HG03521 (cell line): ENCODE results near the gene PRRG2.

Source experiments
- ATAC-seq: cut with Tn5 transposase; IDR thresholded peaks from one replicate; pipeline ENCODE4 v1.9.1; 2021; ENCODE audit warnings: mild to moderate bottlenecking, moderate library complexity; ENCODE audit not compliant: unreplicated experiment

Gene PRRG2

GRCh38 chr19:49585023-49585422 lies 3.9 kb downstream of the PRRG2 start:
- no peak for ATAC-seq

- no peak for ATAC-seq
These were observed 6.1 kb downstream of the PRRG2 start for GRCh38 chr19:49587227-49587626.

DNA sequence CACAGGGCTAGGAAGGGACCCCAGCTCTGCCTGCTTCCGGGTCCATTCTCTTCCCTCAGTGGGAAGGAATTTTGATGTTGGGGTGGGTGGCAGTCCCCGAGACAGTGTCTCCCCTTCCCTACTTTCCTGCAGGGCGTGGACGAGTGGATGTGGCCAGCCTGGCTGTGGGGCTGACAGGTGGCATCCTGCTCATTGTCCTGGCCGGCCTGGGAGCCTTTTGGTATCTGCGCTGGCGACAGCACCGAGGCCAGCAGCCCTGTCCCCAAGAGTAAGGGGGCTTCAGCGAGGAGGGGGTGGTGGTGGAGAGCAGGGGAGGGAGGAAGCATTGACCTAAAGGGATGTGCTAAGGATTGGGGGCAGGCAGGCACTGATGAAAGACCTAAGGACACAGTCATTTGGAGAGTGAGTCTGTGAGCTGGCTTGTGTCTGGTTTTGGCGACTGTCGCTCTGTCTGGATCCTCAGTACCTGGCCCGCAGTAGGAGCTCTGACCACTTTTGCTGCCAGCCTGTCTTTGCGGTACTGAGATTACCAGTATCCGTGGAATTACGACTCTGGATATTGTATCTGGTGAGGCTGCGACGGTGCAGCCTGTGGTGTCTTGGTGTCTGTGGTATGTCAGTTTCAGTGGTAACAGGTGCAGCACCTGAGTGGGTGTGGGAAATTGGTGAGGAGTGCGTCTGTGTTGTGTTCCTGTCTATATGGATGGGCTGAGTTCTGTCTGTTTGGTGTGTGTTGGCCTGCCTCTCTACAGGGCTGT lies 7.4 kb downstream of the PRRG2 start:
- ATAC-seq = no peak

GRCh38 chr19:49589502-49589905 lies 8.4 kb downstream of the PRRG2 start:
- ATAC-seq = no peak

DNA sequence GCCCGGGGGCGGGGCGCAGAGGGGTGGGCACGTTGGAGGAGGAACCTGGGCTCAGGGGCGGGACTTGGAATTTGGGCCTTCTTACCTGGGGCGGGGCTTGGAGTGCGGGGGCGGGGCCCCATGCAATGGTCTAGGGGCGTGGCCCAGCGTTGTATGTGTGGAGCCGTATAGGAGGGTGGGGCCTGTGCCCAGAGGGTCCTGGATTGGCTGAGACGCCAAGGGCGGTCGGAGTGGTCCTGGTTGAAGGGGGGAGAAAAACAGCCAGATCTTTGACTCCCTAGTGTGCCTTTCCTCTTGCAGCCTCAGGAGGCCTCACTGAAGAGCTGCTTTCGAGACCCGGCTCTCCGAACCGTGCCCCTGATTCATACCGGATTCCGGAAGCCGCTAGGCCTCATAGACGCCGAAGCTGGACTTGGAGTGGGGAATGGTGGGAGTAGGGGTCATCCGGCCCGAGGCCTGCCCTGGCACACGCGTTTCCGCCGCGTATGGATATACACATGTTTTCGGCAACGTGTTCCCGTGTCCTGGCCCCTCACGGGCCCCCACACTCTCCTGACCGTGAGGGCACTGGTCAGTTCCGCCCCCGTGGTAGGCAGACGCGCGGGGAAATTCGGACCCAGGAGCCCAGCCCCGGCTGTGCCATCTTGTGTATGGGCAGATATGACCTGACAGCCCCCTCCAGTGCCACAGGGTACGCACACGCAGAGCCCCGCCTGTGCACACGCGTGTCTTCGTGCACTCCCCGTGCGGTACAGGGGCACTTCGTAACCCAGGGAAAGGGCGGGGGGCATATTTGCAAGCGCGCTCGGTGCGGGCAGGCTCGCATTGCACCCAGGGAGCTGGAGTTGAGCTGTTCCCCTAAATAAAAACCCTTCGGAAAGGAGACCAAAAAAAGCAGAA lies 9.2 kb downstream of the PRRG2 start:
- peak; percentile 56 for ATAC-seq

GRCh38 chr19:49590971-49591730 lies 10.0 kb downstream of the PRRG2 start, which contains the start of gene PRR12:
Gene PRR12 (plus strand): TSS chr19:49591182. CDS start chr19:49591655, 473 bp downstream.
- ATAC-seq = no peak

- ATAC-seq = no peak
These were observed 10.8 kb downstream of the PRRG2 start for GRCh38 chr19:49591731-49592485.

- ATAC-seq = no peak
These were observed 11.5 kb downstream of the PRRG2 start for GRCh38 chr19:49592486-49593232.

DNA sequence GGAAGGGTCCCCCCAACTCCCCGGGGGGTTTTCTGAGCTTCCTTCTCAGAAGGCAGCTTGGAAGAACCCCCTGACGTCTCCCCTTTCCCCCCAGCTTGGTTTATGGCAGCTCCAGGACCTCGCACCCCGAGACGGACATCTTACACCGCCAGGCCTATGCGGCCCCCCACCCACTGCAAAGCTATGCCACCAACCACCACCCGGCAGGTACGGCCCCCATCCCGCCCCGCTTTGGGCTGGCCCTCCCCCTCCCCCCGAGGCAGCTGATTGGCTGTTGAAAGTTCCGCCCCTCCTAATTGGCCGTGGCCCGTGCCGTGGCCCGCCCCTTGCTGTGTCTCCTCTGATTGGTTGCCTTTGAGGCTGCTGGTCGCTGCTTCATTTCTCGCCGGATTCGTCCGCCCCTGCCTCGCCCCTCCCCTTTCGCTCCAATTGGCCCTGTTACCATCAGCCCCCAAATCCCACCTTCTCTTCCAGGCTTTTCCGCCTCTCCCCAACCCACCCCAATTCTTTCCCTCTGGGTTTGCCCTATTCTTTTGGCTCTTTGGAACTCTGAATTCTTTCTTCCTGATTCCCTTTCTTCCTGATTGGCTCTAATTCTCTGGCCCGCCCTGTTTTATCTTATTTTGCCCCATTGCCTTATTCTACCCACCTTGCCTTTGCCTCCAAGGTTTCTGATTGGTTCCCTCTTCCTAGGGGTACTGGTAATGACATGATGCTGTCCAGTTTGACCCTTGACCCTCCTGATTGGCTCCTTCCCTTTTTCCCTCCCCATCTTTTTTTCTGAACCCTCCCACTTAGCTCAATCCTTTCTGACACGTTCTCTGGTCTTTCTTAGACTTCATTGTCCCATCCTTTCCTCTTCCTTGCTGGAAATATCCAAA lies 12.4 kb downstream of the PRRG2 start:
- peak; percentile 36 for ATAC-seq

- no peak for ATAC-seq
These were observed 13.3 kb downstream of the PRRG2 start for GRCh38 chr19:49594157-49594992.

DNA sequence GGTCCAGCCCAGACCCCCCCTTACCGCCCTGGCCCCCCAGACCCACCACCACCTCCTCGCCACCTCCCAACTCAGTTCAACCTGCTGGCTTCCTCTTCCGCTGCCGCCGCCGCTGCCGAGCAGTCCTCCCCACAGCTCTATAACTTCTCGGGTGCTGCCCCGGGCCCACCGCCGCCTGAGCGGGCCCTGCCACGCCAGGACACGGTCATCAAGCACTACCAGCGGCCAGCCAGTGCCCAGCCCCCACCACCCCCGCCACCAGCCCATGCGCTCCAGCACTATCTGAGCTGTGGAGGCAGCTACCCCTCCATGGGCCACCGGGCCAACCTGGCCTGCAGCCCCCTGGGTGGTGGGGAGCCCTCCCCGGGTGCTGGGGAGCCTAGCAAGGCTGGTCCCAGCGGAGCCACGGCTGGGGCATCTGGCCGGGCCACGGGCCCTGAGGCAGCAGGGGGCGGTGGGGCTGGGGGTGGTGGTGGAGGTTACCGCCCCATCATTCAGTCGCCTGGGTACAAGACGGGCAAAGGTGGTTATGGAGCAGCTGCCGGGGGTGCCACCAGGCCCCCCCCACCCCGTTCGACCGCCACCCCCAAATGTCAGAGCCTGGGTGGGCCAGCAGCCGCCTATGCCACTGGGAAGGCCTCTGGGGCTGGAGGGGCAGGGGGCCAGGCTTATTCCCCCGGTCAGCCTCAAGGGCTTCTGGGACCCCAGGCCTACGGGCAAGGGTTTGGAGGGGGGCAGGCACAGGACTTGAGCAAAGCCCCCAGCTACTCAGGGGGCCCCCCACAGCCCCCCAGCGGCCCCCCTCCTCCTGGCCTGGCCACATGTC lies 14.1 kb downstream of the PRRG2 start:
- no peak for ATAC-seq

- ATAC-seq = no peak
These were observed 14.8 kb downstream of the PRRG2 start for GRCh38 chr19:49595819-49596404.

GRCh38 chr19:49596407-49596806 lies 15.3 kb downstream of the PRRG2 start:
- no peak for ATAC-seq

DNA sequence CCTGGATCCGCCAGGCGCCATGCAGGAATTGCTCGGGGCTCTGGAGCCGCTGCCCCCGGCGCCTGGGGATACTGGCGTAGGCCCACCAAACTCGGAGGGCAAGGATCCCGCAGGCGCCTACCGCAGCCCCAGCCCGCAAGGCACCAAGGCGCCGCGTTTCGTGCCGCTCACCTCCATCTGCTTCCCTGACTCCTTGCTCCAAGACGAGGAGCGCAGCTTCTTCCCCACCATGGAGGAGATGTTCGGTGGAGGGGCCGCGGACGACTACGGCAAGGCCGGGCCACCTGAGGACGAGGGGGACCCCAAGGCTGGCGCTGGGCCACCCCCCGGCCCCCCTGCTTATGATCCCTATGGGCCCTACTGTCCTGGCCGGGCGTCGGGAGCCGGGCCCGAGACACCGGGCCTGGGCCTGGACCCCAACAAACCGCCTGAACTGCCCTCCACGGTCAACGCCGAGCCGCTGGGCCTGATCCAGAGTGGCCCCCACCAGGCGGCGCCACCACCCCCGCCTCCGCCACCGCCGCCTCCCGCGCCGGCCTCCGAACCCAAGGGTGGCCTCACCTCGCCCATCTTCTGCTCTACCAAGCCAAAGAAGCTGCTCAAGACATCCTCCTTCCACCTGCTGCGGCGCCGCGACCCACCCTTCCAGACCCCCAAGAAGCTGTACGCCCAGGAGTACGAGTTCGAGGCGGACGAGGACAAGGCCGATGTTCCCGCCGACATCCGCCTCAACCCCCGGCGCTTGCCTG lies 16.0 kb downstream of the PRRG2 start:
- no peak for ATAC-seq

DNA sequence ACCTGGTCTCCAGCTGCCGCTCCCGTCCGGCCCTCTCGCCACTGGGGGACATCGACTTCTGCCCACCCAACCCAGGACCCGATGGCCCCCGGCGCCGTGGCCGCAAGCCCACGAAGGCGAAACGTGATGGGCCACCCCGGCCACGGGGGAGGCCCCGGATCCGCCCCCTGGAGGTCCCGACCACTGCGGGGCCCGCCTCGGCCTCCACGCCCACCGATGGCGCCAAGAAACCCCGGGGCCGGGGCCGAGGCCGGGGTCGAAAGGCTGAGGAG lies 16.5 kb downstream of the PRRG2 start:
- ATAC-seq = no peak
